Astrocyte of the spinal cord (primary cell): ENCODE data around the gene C2CD2L.
"Not testable (repeated sequence)": the region's sequence is repeated elsewhere in the genome, so short reads cannot be mapped to it uniquely, and the experiment has no call there.

ENCODE experiments used
- DNase-seq: peaks from one replicate; pipeline ENCODE4 v3.0.0; 2011; ENCODE audit warnings: low read depth, low spot score
- H3K4me3 ChIP-seq: 2 replicates; pipeline ENCODE4 v1.5.1; 2011; ENCODE audit warnings: low read depth, mild to moderate bottlenecking, low read length, moderate library complexity
- CTCF ChIP-seq: IDR thresholded peaks from 2 replicates; pipeline ENCODE4 v1.5.1; 2012; ENCODE audit warnings: low read depth, mild to moderate bottlenecking, low read length, inconsistent platforms
- in situ Hi-C: cut with HindIII; loops from 2 replicates; pipeline ENCODE4 v1.10.0; 2017; ENCODE audit warnings: low sequenced_read_pairs

C2CD2L gene

GRCh38 chr11:119106564-119107537 lies at the start of gene C2CD2L:
Gene C2CD2L (plus strand): TSS chr11:119107344. CDS start chr11:119107742, 398 bp downstream.
- in situ Hi-C loops = no loop called here
- TF ChIP-seq CTCF = no peak
- peak within 1 kb of the TSS; percentile 77 for H3K4me3 ChIP-seq
- DNase-seq = peak; percentile 92

- H3K4me3 ChIP-seq, in situ Hi-C loops, DNase-seq: not testable (repeated sequence)
Observed at GRCh38 chr11:119059128-119059527, 48.0 kb upstream of the C2CD2L start.

- no peak overlapping the region for H3K4me3 ChIP-seq
- in situ Hi-C loops = no loop called here
- TF ChIP-seq CTCF = no peak
- no peak for DNase-seq
Observed at GRCh38 chr11:119061256-119061655, 45.9 kb upstream of the C2CD2L start.

GRCh38 chr11:119062779-119063178 lies 44.4 kb upstream of the C2CD2L start:
- DNase-seq = peak; percentile 23
- TF ChIP-seq CTCF = no peak
- H3K4me3 ChIP-seq = no peak overlapping the region
- in situ Hi-C loops = no loop called here

- peak; percentile 63 for TF ChIP-seq CTCF
- DNase-seq = peak; percentile 35
- in situ Hi-C loops = no loop called here
- no peak overlapping the region for H3K4me3 ChIP-seq
Observed at GRCh38 chr11:119065369-119065768, 41.8 kb upstream of the C2CD2L start.

GRCh38 chr11:119067371-119068222 lies 39.5 kb upstream of the C2CD2L start, which contains the start of gene VPS11:
Gene VPS11 (plus strand): TSS chr11:119067818. CDS start chr11:119067824, 6 bp downstream.
- TF ChIP-seq CTCF = no peak
- peak; percentile 96 for DNase-seq
- H3K4me3 ChIP-seq = peak within 1 kb of the TSS; percentile 99
- in situ Hi-C loops = no loop called here
